Measurements from ENCODE around the gene GRIN2C. TPM values are rescaled to one million over a fixed set of nuclear protein-coding genes. Genes with fewer than 3 reads are reported as not detected.

Gene GRIN2C
- total RNA-seq, 4 donors from 2014 or later: 0.17 to 2.5 (median 0.50) TPM

- Histone ChIP-seq H3K27me3 (no peaks in the 10 kb centered on the region), H3K27ac (replicated peaks in 1 of 4) (no peak overlapping the region), H3K36me3 (peaks cover 33 to 99% (median 76%) of the 10 kb centered on the region in 4 donors), H3K4me3 (no peak overlapping the region), H3K9me3 (no peaks in the 10 kb centered on the region), H3K4me1 (peaks cover 0 to 7% (median 5%) of the 10 kb centered on the region in 4 donors)
- WGBS: 94% methylated on average over 15 of the region's 18 CpGs
- intact Hi-C loops (cut with DNase I): loop anchor here (5.0 to 10.0 kb wide), 2 partner anchors 57 to 159 kb away; no protein-coding TSS in a partner anchor
- no peak for TF ChIP-seq POLR2A (IDR thresholded peaks at IDR 0.05; ENCODE audit: low read depth)
- TF ChIP-seq EP300 (IDR thresholded peaks at IDR 0.05): no peak
- TF ChIP-seq POLR2AphosphoS5 (IDR thresholded peaks at IDR 0.05): no peak
- no peak for TF ChIP-seq CTCF (IDR thresholded peaks at IDR 0.05)
- no peak for DNase-seq (ENCODE audit: extremely low spot score)
Measured at GRCh38 chr17:74795327-74796020, 64.2 kb downstream of the GRIN2C start.

- Histone ChIP-seq H3K4me3 (no peak overlapping the region), H3K27me3 (no peaks in the 10 kb centered on the region), H3K9me3 (no peaks in the 10 kb centered on the region), H3K27ac (replicated peaks in 1 of 4) (no peak overlapping the region), H3K36me3 (peaks cover 15 to 93% (median 65%) of the 10 kb centered on the region in 4 donors), H3K4me1 (peaks cover 0 to 7% (median 5%) of the 10 kb centered on the region in 4 donors)
- WGBS: 95% methylated on average over 12 of the region's 12 CpGs
- no peak for DNase-seq (ENCODE audit: extremely low spot score)
- no peak for TF ChIP-seq CTCF (IDR thresholded peaks at IDR 0.05)
- no peak for TF ChIP-seq POLR2AphosphoS5 (IDR thresholded peaks at IDR 0.05)
- TF ChIP-seq EP300 (IDR thresholded peaks at IDR 0.05): no peak
- TF ChIP-seq POLR2A (IDR thresholded peaks at IDR 0.05; ENCODE audit: low read depth): no peak
- intact Hi-C loops (cut with DNase I): loop anchor here (2.0 to 10.0 kb wide), 2 partner anchors 72 to 162 kb away; no protein-coding TSS in a partner anchor
Measured at GRCh38 chr17:74792586-74793105, 67.0 kb downstream of the GRIN2C start.

Other genes with a start within 250 kb of the GRIN2C start
- 1 to 10 TPM in 1 of 4 donors, under 1 TPM in 3; 0.39 to 5.0 (median 0.62) TPM for gene CD300E, start 236.1 kb downstream of the GRIN2C start, total RNA-seq
- gene CD300LF, start 147.0 kb downstream of the GRIN2C start, total RNA-seq: under 1 TPM in 3 of 4 donors, not detected in 1; 0.26 to 0.99 (median 0.42) TPM
- 1 to 10 TPM; 1.4 to 3.3 (median 2.5) TPM for gene RAB37, start 122.6 kb downstream of the GRIN2C start, total RNA-seq
- gene NHERF1, start 111.3 kb downstream of the GRIN2C start, total RNA-seq: 10 to 100 TPM in 2 of 4 donors, 1 to 10 TPM in 2; 8.9 to 12.1 (median 11.0) TPM
- 10 to 100 TPM; 10.4 to 22.4 (median 17.7) TPM for gene NAT9, start 83.5 kb downstream of the GRIN2C start, total RNA-seq
- 10 to 100 TPM in 1 of 4 donors, 1 to 10 TPM in 3; 4.9 to 10.6 (median 7.0) TPM for gene FDXR, start 13.1 kb upstream of the GRIN2C start, total RNA-seq
- gene FADS6, start 33.7 kb upstream of the GRIN2C start, total RNA-seq: under 1 TPM in 1 of 4 donors, not detected in 3; 0.33 TPM
- gene USH1G, start 63.4 kb upstream of the GRIN2C start, total RNA-seq: under 1 TPM in 1 of 4 donors, not detected in 3; 0.39 TPM
- not detected for gene OTOP2, start 64.4 kb upstream of the GRIN2C start, total RNA-seq
- gene OTOP3, start 76.0 kb upstream of the GRIN2C start, total RNA-seq: not detected
- gene HID1, start 112.9 kb upstream of the GRIN2C start, total RNA-seq: 10 to 100 TPM in 2 of 4 donors, 1 to 10 TPM in 2; 4.5 to 17.1 (median 10.9) TPM
- 10 to 100 TPM; 14.6 to 36.7 (median 24.3) TPM for gene CDR2L, start 127.7 kb upstream of the GRIN2C start, total RNA-seq
- gene MRPL58, start 152.8 kb upstream of the GRIN2C start, total RNA-seq: 10 to 100 TPM; 34.9 to 47.8 (median 40.2) TPM
- gene ATP5PD, start 187.1 kb upstream of the GRIN2C start, total RNA-seq: 100 to 1,000 TPM; 202 to 388 (median 256) TPM
- 10 to 100 TPM; 20.3 to 37.7 (median 29.9) TPM for gene KCTD2, start 187.3 kb upstream of the GRIN2C start, total RNA-seq
- 1 to 10 TPM; 3.8 to 9.7 (median 7.6) TPM for gene SLC16A5, start 228.1 kb upstream of the GRIN2C start, total RNA-seq

Data from esophagus muscularis mucosa (tissue), 4 donors.